GM12864 (cell line): Measurements from ENCODE around the gene KRT75.
"Not testable (repeated sequence)": the region's sequence is repeated elsewhere in the genome, so short reads cannot be mapped to it uniquely, and the experiment has no call there.

Source experiments
- DNase-seq: peaks from one replicate; pipeline ENCODE4 v3.0.0-alpha.2; 2011; ENCODE audit warnings: low read depth
- H3K4me3 ChIP-seq: 2 replicates; pipeline ENCODE4 v1.5.1; 2011; ENCODE audit warnings: mild to moderate bottlenecking, low read depth, low read length, control low read depth
- TF ChIP-seq, protein P1 (sequence below): IDR thresholded peaks from 2 replicates; pipeline ENCODE4 v1.5.1; 2011; ENCODE audit warnings: low read depth, mild to moderate bottlenecking, moderate library complexity, low read length, control low read depth, inconsistent platforms; ENCODE audit errors: missing control alignments

Gene KRT75

GRCh38 chr12:52461693-52462092 is 27.5 kb upstream of the KRT75 start:
- TF ChIP-seq, protein P1, sequence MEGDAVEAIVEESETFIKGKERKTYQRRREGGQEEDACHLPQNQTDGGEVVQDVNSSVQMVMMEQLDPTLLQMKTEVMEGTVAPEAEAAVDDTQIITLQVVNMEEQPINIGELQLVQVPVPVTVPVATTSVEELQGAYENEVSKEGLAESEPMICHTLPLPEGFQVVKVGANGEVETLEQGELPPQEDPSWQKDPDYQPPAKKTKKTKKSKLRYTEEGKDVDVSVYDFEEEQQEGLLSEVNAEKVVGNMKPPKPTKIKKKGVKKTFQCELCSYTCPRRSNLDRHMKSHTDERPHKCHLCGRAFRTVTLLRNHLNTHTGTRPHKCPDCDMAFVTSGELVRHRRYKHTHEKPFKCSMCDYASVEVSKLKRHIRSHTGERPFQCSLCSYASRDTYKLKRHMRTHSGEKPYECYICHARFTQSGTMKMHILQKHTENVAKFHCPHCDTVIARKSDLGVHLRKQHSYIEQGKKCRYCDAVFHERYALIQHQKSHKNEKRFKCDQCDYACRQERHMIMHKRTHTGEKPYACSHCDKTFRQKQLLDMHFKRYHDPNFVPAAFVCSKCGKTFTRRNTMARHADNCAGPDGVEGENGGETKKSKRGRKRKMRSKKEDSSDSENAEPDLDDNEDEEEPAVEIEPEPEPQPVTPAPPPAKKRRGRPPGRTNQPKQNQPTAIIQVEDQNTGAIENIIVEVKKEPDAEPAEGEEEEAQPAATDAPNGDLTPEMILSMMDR = no peak
- DNase-seq = no peak

DNA sequence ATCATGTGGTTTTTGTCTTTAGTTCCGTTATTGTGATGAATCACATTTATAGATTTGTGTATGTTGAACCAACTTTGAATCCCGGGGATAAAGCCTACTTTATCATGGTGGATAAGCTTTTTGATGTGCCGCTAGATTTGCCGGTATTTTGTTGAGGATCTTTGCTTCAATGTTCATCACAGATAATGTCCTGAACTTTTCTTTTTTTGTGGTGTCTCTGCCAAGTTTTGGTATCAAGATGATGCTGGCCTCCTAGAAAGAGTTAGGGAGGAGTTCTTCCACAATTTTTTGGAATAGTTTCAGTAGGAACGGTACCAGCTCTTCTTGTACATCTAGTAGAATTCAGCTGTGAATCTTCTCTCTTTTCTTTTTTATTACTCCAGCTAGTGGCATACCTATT is 24.7 kb upstream of the KRT75 start:
- no peak for DNase-seq
- H3K4me3 ChIP-seq = no peak overlapping the region
- TF ChIP-seq, protein P1 = no peak

More at GRCh38 chr12:52461693-52462092, 27.5 kb upstream of the KRT75 start:
- H3K4me3 ChIP-seq = no peak overlapping the region

- DNase-seq = no peak
- TF ChIP-seq, protein P1 = no peak
- no peak overlapping the region for H3K4me3 ChIP-seq
These were observed 21.6 kb upstream of the KRT75 start for GRCh38 chr12:52455821-52456220.

DNA sequence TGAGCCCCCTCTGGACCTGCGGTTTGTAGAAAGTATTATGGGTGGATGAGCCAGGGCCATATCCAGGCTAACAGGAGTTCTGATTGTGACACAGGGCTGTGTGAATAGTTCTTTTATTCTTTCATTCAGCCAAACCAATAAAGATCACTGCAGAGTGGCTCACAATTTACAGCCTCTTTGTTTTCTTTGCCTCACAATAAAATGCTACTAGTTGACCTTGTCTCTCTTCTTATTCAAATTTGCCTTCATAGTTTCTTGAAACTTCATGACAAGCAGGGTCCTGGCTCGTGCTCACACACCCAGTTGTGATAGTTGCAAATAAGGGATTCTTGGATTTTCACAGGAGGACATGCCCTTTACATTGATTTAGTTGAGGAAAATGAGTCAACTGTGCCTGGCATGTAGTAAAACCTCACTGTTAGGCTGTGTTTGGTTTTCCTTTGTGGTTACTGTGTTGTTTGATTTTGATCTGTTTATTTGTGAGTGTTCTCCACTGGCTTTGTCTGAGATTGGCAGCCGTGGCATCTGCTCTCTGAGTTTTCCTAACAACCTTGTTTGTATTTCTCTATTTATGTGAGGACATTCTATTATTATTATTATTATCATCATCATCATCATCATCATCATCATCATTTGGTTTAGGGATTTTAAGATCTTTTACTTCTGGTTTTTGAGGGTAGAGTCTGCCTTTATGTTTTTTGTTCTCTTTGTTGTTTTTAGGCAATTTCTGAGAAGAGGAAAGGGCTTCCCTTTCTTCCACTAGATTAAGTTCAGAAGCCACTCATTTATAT is 20.4 kb upstream of the KRT75 start:
- H3K4me3 ChIP-seq = no peak overlapping the region
- DNase-seq = no peak
- TF ChIP-seq, protein P1 = no peak

- H3K4me3 ChIP-seq = no peak within 1 kb of the TSS
- DNase-seq = no peak
- TF ChIP-seq, protein P1 = no peak
These were observed 17.9 kb upstream of the KRT75 start, which contains the start of gene KRT6B for GRCh38 chr12:52452101-52452500. Gene KRT6B, minus strand, starts transcription at chr12:52452146. Its CDS starts 68 bp downstream, at chr12:52452078.

DNA sequence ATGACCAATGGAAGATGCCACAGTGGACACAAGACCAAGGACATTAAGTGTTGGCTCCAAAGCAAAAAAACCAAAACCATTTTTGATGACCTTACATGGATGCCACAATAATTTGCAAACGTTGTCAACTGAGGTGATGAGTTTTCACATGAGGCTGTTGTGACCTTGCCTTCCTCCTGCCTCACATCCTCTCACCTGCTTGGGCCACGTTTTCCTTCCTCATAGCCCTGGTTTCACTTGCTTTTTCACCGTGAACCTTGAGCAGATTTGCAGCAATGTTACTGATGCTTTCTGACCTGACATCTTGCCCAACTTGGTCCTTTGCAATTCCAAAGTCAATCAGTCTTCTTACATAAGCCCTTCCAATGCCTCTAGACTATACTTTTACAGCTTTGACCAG is 14.1 kb upstream of the KRT75 start:
- TF ChIP-seq, protein P1 = no peak
- no peak for DNase-seq
- no peak overlapping the region for H3K4me3 ChIP-seq

GRCh38 chr12:52447196-52447595 is 13.0 kb upstream of the KRT75 start:
- not testable (repeated sequence) for DNase-seq, H3K4me3 ChIP-seq
